ENCODE measurements around the gene ARHGEF1.
A peak's percentile ranks its signal among the peaks of the same experiment; 100 is the strongest.
"Not testable (repeated sequence)": the region's sequence is repeated elsewhere in the genome, so short reads cannot be mapped to it uniquely, and the experiment has no call there.

The ARHGEF1 gene

GRCh38 chr19:41872775-41873647 lies 10.0 kb upstream of the ARHGEF1 start:
- no peaks in the 10 kb centered on the region for H3K4me1 ChIP-seq (ENCODE audit: insufficient read depth, low read length)
- 49% methylated on average over 18 of the region's 18 CpGs for WGBS
- no peak overlapping the region for H3K4me3 ChIP-seq (ENCODE audit: low read length)
- H3K9me3 ChIP-seq (ENCODE audit: insufficient read depth, low read depth, low read length): no peaks in the 10 kb centered on the region
- H3K27me3 ChIP-seq (ENCODE audit: insufficient read depth, low read length): no peaks in the 10 kb centered on the region; the same call in 1 of the 2 replicates
- no peak overlapping the region for H3K9ac ChIP-seq (ENCODE audit: low read depth, low read length)
- H3K27ac ChIP-seq (ENCODE audit: low read depth, low read length): peak overlapping the region; percentile 59; the same call in 1 of the 2 replicates
- H3K36me3 ChIP-seq (ENCODE audit: insufficient read depth, low read length): peaks cover 40% of the 10 kb centered on the region

- whole genome bisulfite sequencing: 84% methylated on average over 3 of the region's 3 CpGs
- not testable (repeated sequence) for H3K9ac ChIP-seq (ENCODE audit: low read depth, low read length); H3K4me1 ChIP-seq (ENCODE audit: insufficient read depth, low read length); H3K27ac ChIP-seq (ENCODE audit: low read depth, low read length); H3K27me3 ChIP-seq (ENCODE audit: insufficient read depth, low read length); H3K4me3 ChIP-seq (ENCODE audit: low read length); H3K9me3 ChIP-seq (ENCODE audit: insufficient read depth, low read depth, low read length)
- H3K36me3 ChIP-seq (ENCODE audit: insufficient read depth, low read length): peaks cover 11% of the 10 kb centered on the region
Observed at GRCh38 chr19:41875973-41876372, 7.0 kb upstream of the ARHGEF1 start.

- Histone ChIP-seq H3K9me3 (ENCODE audit: insufficient read depth, low read depth, low read length) (no peaks in the 10 kb centered on the region), H3K27ac (ENCODE audit: low read depth, low read length) (no peak within 1 kb of the TSS), H3K27me3 (ENCODE audit: insufficient read depth, low read length) (peaks cover 14% of the 10 kb centered on the region), H3K4me3 (ENCODE audit: low read length) (no peak within 1 kb of the TSS), H3K4me1 (ENCODE audit: insufficient read depth, low read length) (no peaks in the 10 kb centered on the region), H3K9ac (ENCODE audit: low read depth, low read length) (no peak within 1 kb of the TSS), H3K36me3 (ENCODE audit: insufficient read depth, low read length) (no peaks in the 10 kb centered on the region)
- WGBS: 68% methylated on average over 9 of the region's 9 CpGs
Observed at GRCh38 chr19:41876847-41877832, 5.8 kb upstream of the ARHGEF1 start, which contains the start of gene CD79A. Gene CD79A, plus strand, starts transcription at chr19:41877279. Its CDS starts 26 bp downstream, at chr19:41877305.

- Histone ChIP-seq H3K27me3 (ENCODE audit: insufficient read depth, low read length) (peaks cover 24% of the 10 kb centered on the region), H3K4me3 (ENCODE audit: low read length) (no peak overlapping the region), H3K36me3 (ENCODE audit: insufficient read depth, low read length) (no peaks in the 10 kb centered on the region), H3K4me1 (ENCODE audit: insufficient read depth, low read length) (no peaks in the 10 kb centered on the region), H3K9me3 (ENCODE audit: insufficient read depth, low read depth, low read length) (no peaks in the 10 kb centered on the region), H3K27ac (ENCODE audit: low read depth, low read length) (no peak overlapping the region), H3K9ac (ENCODE audit: low read depth, low read length) (no peak overlapping the region)
- 86% methylated on average over 17 of the region's 17 CpGs for WGBS
Observed at GRCh38 chr19:41877916-41878905, 4.8 kb upstream of the ARHGEF1 start.

- no peaks in the 10 kb centered on the region for H3K9me3 ChIP-seq (ENCODE audit: insufficient read depth, low read depth, low read length)
- H3K4me1 ChIP-seq (ENCODE audit: insufficient read depth, low read length): no peaks in the 10 kb centered on the region
- H3K27me3 ChIP-seq (ENCODE audit: insufficient read depth, low read length): peaks cover 29% of the 10 kb centered on the region
- 86% methylated on average over 21 of the region's 21 CpGs for WGBS
- no peak overlapping the region for H3K9ac ChIP-seq (ENCODE audit: low read depth, low read length)
- H3K27ac ChIP-seq (ENCODE audit: low read depth, low read length): no peak overlapping the region
- no peak overlapping the region for H3K4me3 ChIP-seq (ENCODE audit: low read length)
- H3K36me3 ChIP-seq (ENCODE audit: insufficient read depth, low read length): no peaks in the 10 kb centered on the region
Observed at GRCh38 chr19:41879080-41879479, 3.9 kb upstream of the ARHGEF1 start.

GRCh38 chr19:41879670-41880328 lies 3.2 kb upstream of the ARHGEF1 start:
- H3K9ac ChIP-seq (ENCODE audit: low read depth, low read length): no peak overlapping the region
- no peak overlapping the region for H3K27ac ChIP-seq (ENCODE audit: low read depth, low read length)
- H3K4me1 ChIP-seq (ENCODE audit: insufficient read depth, low read length): no peaks in the 10 kb centered on the region
- H3K27me3 ChIP-seq (ENCODE audit: insufficient read depth, low read length): peaks cover 29% of the 10 kb centered on the region
- no peaks in the 10 kb centered on the region for H3K36me3 ChIP-seq (ENCODE audit: insufficient read depth, low read length)
- H3K4me3 ChIP-seq (ENCODE audit: low read length): no peak overlapping the region
- no peaks in the 10 kb centered on the region for H3K9me3 ChIP-seq (ENCODE audit: insufficient read depth, low read depth, low read length)
- WGBS: 84% methylated on average over 7 of the region's 7 CpGs

GRCh38 chr19:41880329-41880708 lies 2.7 kb upstream of the ARHGEF1 start:
- Histone ChIP-seq H3K9me3 (ENCODE audit: insufficient read depth, low read depth, low read length) (no peaks in the 10 kb centered on the region), H3K4me3 (ENCODE audit: low read length) (no peak overlapping the region), H3K9ac (ENCODE audit: low read depth, low read length) (no peak overlapping the region), H3K36me3 (ENCODE audit: insufficient read depth, low read length) (no peaks in the 10 kb centered on the region), H3K27ac (ENCODE audit: low read depth, low read length) (no peak overlapping the region), H3K4me1 (ENCODE audit: insufficient read depth, low read length) (no peaks in the 10 kb centered on the region), H3K27me3 (ENCODE audit: insufficient read depth, low read length) (peaks cover 29% of the 10 kb centered on the region)
- WGBS: 70% methylated on average over 2 of the region's 5 CpGs

GRCh38 chr19:41883463-41883820 lies 458 bp downstream of the ARHGEF1 start:
- Histone ChIP-seq H3K4me1 (ENCODE audit: insufficient read depth, low read length) (peaks cover 17% of the 10 kb centered on the region), H3K9ac (ENCODE audit: low read depth, low read length) (peak overlapping the region; percentile 53), H3K27ac (ENCODE audit: low read depth, low read length) (no peak overlapping the region), H3K9me3 (ENCODE audit: insufficient read depth, low read depth, low read length) (no peaks in the 10 kb centered on the region), H3K36me3 (ENCODE audit: insufficient read depth, low read length) (no peaks in the 10 kb centered on the region), H3K27me3 (ENCODE audit: insufficient read depth, low read length) (peaks cover 29% of the 10 kb centered on the region), H3K4me3 (ENCODE audit: low read length) (peak overlapping the region; percentile 90)
- WGBS: 2% methylated on average over 16 of the region's 23 CpGs

GRCh38 chr19:41883821-41884733 lies 1.1 kb downstream of the ARHGEF1 start:
- peaks cover 17% of the 10 kb centered on the region for H3K4me1 ChIP-seq (ENCODE audit: insufficient read depth, low read length)
- peak overlapping the region; percentile 86 for H3K9ac ChIP-seq (ENCODE audit: low read depth, low read length)
- peaks cover 2% of the 10 kb centered on the region for H3K36me3 ChIP-seq (ENCODE audit: insufficient read depth, low read length)
- H3K9me3 ChIP-seq (ENCODE audit: insufficient read depth, low read depth, low read length): no peaks in the 10 kb centered on the region
- under 1% methylated on average over 66 of the region's 66 CpGs for WGBS
- no peak overlapping the region; the same call in 1 of the 2 replicates for H3K27ac ChIP-seq (ENCODE audit: low read depth, low read length)
- peak overlapping the region; percentile 90 for H3K4me3 ChIP-seq (ENCODE audit: low read length)
- H3K27me3 ChIP-seq (ENCODE audit: insufficient read depth, low read length): peaks cover 29% of the 10 kb centered on the region
